HFF-Myc (cell line): ENCODE results near the gene RCOR1.

ENCODE experiments used
- DNase-seq: peaks from one replicate; pipeline ENCODE4 v3.0.0-alpha.2; 2011; ENCODE audit warnings: low read depth; ENCODE audit errors: extremely low read depth
- H3K4me3 ChIP-seq: replicated peaks from 2 replicates; pipeline ENCODE4 v1.5.1; 2011; ENCODE audit warnings: low read depth, mild to moderate bottlenecking, control low read depth, low read length
- TF ChIP-seq, protein P1 (sequence below): IDR thresholded peaks from 2 replicates; pipeline ENCODE4 v1.5.1; 2012; ENCODE audit warnings: mild to moderate bottlenecking, low read depth, low read length, control low read depth; ENCODE audit errors: missing control alignments

RCOR1 gene

GRCh38 chr14:102729268-102729667 lies 136.8 kb downstream of the RCOR1 start:
- DNase-seq, result no peak
- no peak overlapping the region for H3K4me3 ChIP-seq
- TF ChIP-seq, protein P1, sequence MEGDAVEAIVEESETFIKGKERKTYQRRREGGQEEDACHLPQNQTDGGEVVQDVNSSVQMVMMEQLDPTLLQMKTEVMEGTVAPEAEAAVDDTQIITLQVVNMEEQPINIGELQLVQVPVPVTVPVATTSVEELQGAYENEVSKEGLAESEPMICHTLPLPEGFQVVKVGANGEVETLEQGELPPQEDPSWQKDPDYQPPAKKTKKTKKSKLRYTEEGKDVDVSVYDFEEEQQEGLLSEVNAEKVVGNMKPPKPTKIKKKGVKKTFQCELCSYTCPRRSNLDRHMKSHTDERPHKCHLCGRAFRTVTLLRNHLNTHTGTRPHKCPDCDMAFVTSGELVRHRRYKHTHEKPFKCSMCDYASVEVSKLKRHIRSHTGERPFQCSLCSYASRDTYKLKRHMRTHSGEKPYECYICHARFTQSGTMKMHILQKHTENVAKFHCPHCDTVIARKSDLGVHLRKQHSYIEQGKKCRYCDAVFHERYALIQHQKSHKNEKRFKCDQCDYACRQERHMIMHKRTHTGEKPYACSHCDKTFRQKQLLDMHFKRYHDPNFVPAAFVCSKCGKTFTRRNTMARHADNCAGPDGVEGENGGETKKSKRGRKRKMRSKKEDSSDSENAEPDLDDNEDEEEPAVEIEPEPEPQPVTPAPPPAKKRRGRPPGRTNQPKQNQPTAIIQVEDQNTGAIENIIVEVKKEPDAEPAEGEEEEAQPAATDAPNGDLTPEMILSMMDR, result no peak

DNA sequence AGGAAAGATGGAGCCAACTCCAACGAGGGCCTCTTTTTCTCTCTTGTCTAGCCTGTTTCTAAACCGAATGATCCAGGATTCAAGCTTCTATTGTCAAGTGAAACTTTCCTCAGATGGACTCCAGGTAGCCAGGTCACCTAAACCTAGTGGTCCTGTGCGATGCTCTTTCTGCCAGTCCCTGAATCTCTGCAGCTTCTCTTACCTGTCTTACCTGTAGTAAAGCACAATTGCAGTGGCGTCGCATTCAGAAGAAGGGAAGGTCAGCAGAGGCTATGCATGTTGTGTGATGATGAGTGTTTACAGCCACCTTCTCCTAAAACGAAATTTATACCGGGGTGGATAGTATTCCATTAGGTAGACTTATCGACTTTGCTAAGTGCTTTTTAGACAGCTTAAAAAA lies 137.4 kb downstream of the RCOR1 start:
- no peak for DNase-seq
- no peak overlapping the region for H3K4me3 ChIP-seq
- TF ChIP-seq, protein P1, result no peak

GRCh38 chr14:102731101-102731870 lies 138.8 kb downstream of the RCOR1 start:
- no peak overlapping the region for H3K4me3 ChIP-seq
- TF ChIP-seq, protein P1, result no peak
- no peak for DNase-seq

- DNase-seq, result no peak
- H3K4me3 ChIP-seq, result no peak overlapping the region
- TF ChIP-seq, protein P1, result no peak
These were observed 139.7 kb downstream of the RCOR1 start for GRCh38 chr14:102731871-102732800.

DNA sequence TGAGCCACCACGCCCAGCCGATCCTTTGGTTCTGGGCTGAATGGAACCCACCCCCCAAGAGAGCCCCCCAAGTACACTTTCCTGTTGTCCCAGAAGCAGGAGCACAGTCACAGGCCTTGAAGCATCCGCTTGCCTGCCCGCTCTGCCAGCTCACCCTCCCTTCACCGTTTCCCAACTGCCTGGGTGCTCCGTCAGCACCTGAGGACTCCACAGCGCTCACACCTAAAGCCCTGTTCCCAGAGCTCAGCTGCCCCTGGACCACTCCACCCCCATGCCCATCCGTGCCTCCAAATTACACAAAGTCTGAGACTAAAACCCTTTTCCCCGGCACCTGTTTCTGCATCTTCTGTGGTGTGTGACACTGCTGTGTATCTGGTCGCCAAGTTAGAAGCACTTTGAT lies 140.5 kb downstream of the RCOR1 start:
- DNase-seq, result no peak
- no peak overlapping the region for H3K4me3 ChIP-seq
- TF ChIP-seq, protein P1, result no peak

DNA sequence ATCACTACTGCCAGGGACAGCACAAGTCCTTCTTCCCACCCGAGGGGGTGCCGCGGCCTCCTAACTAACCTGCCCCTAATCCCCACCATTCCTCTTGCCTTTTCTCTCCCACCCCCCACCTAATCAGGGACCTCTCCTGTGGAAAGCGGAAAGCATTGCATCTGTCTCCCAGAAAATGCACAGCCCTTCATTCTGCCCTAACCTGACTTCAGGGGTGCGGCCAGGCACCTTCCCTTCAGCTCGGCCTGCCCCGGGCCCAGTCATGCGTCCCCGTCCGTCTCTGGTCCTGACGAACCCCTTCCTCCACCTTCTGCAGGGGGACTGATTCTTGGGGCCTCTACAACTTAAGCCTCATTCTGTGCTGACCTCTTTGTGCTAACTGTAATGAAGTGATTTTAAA lies 140.9 kb downstream of the RCOR1 start:
- DNase-seq, result no peak
- H3K4me3 ChIP-seq, result no peak overlapping the region
- TF ChIP-seq, protein P1, result no peak
